Lung (tissue), 12 donors: Measurements from ENCODE around the gene SLC7A4. TPM values are rescaled to one million over a fixed set of nuclear protein-coding genes. Genes with fewer than 3 reads are reported as not detected.

ENCODE experiments used
- ATAC-seq: fragments of 200-7000 bp; cut with Tn5 transposase; one replicate; pipeline ENCODE4 v1.9.1; 2020; ENCODE audit warnings: moderate number of reproducible peaks; ENCODE audit not compliant: insufficient read depth, low FRiP score
- DNase-seq, 3 donors: peaks; one replicate each; pipeline ENCODE4 v3.0.0-alpha.2; 2013 to 2017
- H3K27ac ChIP-seq, 2 donors: one replicate each; pipeline ENCODE4 v1.5.1; 2013; ENCODE audit warnings: mild to moderate bottlenecking in 2 of 2, moderate library complexity in 2 of 2, control low read depth in 1 of 2, inconsistent platforms in 1 of 2, low read depth in 1 of 2, low read length in 1 of 2
- H3K27me3 ChIP-seq, 3 donors: one replicate each; pipeline ENCODE4 v1.5.1; 2013; ENCODE audit warnings: low read length in 2 of 3; ENCODE audit not compliant: control insufficient read depth in 3 of 3, insufficient read depth in 3 of 3
- H3K36me3 ChIP-seq, 4 donors: one replicate each; pipeline ENCODE4 v1.5.1; 2013; ENCODE audit warnings: low read length in 4 of 4, mild to moderate bottlenecking in 1 of 4, moderate library complexity in 1 of 4; ENCODE audit not compliant: control insufficient read depth in 4 of 4, insufficient read depth in 4 of 4
- H3K4me1 ChIP-seq, 5 donors: one replicate each; pipeline ENCODE4 v1.5.1; 2013; ENCODE audit warnings: low read length in 5 of 5, mild to moderate bottlenecking in 2 of 5, moderate library complexity in 1 of 5; ENCODE audit not compliant: control insufficient read depth in 5 of 5, insufficient read depth in 5 of 5
- H3K4me3 ChIP-seq: one replicate; pipeline ENCODE4 v1.5.1; 2013; ENCODE audit warnings: mild to moderate bottlenecking, control low read depth, moderate library complexity
- H3K9ac ChIP-seq, 2 donors: one replicate each; pipeline ENCODE4 v1.5.1; 2013; ENCODE audit warnings: low read length in 2 of 2, control low read depth in 1 of 2; ENCODE audit not compliant: insufficient read depth in 1 of 2
- H3K9me3 ChIP-seq, 4 donors: one replicate each; pipeline ENCODE4 v1.5.1; 2013; ENCODE audit warnings: low read length in 3 of 4, mild to moderate bottlenecking in 1 of 4, moderate library complexity in 1 of 4; ENCODE audit not compliant: control insufficient read depth in 4 of 4, insufficient read depth in 3 of 4
- WGBS, 2 donors: extraction: QIAGEN DNeasy Blood & Tissue Kit; methylation state at CpG; one replicate each; pipeline ENCODE4 v1.1.7; 2013; 5-methylcytosine and 5-hydroxymethylcytosine counted together
- polyA plus RNA-seq, 2 donors: library from polyadenylated mRNA; stranded (reverse); fragments of 200-250 nt; gene quantifications; one replicate each; pipeline ENCODE4 v1.2.1, GENCODE V29; 2013
- total RNA-seq, 2 donors: library from RNA; depleted of rRNA in 1 of 2; stranded (reverse); fragments of >200 nt in 1 of 2; gene quantifications; one replicate each; pipeline ENCODE4 v1.2.1, GENCODE V29; 2014 to 2021
- TF ChIP-seq, protein P1 (sequence below): IDR thresholded peaks from 2 replicates; pipeline ENCODE4 v1.5.1; 2012; ENCODE audit warnings: mild to moderate bottlenecking; ENCODE audit errors: control extremely low read depth, extremely low read depth
- donor health status: control.
- donor health status: control.
- donor health status: Bipolar disorder and iron deficiency.
- donor health status: healthy.
- donor health status: DM: yes; HTN: yes; CAD: no.

The SLC7A4 gene
- total and polyA plus RNA-seq, 4 donors = 0.18 to 1.1 (median 0.80) TPM

DNA sequence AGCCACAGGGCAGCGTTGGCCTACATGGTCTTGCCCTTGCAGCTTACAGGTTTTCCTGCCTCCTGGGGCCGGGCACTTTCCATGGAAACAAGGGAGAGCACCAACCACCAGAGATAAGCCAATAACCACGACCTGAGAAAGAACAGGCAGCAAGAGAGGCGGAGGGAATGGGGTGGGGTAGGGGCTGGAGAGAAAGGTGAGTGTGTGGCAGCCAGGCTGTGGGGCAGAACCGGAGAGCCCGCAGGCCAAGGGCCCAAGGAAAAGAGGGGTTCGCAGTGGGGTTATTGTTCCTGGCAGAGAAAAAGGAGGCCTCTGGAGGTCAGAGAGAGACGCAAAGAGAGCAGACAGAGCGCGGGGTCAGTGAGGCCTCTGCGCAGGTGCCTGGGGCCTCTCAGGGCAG is 46.6 kb upstream of the SLC7A4 start:
- H3K4me3 ChIP-seq = no peak overlapping the region
- DNase-seq = no peak

DNA sequence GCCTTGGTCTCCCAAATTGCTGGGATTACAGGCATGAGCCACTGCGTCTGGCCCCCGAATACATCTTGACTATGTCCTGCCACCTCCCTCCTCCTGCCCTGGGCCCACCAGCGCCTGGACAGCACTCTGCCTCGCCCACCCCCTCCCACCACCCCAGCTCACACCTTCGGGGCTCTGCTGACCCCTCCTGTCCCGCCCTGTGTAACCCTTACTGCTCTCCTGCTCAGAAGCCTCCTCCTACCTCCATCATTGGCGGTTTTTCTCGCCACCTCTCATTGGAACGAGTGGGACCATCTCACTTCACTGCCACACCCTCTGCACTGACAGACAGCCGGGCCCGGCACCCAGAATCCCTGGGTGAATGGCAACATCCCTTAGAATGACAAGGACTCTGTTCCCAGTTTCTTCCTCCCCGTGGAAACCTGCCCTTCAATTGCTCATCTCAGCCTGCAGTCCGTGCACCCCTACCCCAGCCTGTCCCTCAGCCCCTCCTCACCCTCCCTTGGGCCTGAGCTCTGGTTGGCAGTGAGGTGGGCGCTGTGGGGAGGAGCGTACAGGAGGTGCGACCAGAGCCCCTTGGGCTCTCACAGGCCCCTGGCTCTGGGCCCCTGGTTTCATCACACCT is 45.6 kb upstream of the SLC7A4 start:
- ATAC-seq (no peak), DNase-seq (no peak)
- H3K4me1 ChIP-seq = no peaks in the 10 kb centered on the region
- TF ChIP-seq, protein P1, sequence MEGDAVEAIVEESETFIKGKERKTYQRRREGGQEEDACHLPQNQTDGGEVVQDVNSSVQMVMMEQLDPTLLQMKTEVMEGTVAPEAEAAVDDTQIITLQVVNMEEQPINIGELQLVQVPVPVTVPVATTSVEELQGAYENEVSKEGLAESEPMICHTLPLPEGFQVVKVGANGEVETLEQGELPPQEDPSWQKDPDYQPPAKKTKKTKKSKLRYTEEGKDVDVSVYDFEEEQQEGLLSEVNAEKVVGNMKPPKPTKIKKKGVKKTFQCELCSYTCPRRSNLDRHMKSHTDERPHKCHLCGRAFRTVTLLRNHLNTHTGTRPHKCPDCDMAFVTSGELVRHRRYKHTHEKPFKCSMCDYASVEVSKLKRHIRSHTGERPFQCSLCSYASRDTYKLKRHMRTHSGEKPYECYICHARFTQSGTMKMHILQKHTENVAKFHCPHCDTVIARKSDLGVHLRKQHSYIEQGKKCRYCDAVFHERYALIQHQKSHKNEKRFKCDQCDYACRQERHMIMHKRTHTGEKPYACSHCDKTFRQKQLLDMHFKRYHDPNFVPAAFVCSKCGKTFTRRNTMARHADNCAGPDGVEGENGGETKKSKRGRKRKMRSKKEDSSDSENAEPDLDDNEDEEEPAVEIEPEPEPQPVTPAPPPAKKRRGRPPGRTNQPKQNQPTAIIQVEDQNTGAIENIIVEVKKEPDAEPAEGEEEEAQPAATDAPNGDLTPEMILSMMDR = no peak
- H3K27me3 ChIP-seq = no peaks in the 10 kb centered on the region
- H3K36me3 ChIP-seq = no peaks in the 10 kb centered on the region
- no peaks in the 10 kb centered on the region for H3K9me3 ChIP-seq
- H3K4me3 ChIP-seq = no peak overlapping the region
- H3K27ac ChIP-seq = no peak overlapping the region
- H3K9ac ChIP-seq = no peak overlapping the region
- 74 to 89% methylated on average over 16 of the region's 16 CpGs for WGBS, 2 donors

More for the DNA sequence above, 46.6 kb upstream of the SLC7A4 start:
- H3K4me1 ChIP-seq = no peaks in the 10 kb centered on the region
- ATAC-seq = no peak
- no peaks in the 10 kb centered on the region for H3K27me3 ChIP-seq
- no peaks in the 10 kb centered on the region for H3K9me3 ChIP-seq
- no peaks in the 10 kb centered on the region for H3K36me3 ChIP-seq
- WGBS, 2 donors = 84 to 91% methylated on average over 11 of the region's 11 CpGs
- H3K27ac ChIP-seq = no peak overlapping the region
- no peak overlapping the region for H3K9ac ChIP-seq
- TF ChIP-seq, protein P1 = no peak

DNA sequence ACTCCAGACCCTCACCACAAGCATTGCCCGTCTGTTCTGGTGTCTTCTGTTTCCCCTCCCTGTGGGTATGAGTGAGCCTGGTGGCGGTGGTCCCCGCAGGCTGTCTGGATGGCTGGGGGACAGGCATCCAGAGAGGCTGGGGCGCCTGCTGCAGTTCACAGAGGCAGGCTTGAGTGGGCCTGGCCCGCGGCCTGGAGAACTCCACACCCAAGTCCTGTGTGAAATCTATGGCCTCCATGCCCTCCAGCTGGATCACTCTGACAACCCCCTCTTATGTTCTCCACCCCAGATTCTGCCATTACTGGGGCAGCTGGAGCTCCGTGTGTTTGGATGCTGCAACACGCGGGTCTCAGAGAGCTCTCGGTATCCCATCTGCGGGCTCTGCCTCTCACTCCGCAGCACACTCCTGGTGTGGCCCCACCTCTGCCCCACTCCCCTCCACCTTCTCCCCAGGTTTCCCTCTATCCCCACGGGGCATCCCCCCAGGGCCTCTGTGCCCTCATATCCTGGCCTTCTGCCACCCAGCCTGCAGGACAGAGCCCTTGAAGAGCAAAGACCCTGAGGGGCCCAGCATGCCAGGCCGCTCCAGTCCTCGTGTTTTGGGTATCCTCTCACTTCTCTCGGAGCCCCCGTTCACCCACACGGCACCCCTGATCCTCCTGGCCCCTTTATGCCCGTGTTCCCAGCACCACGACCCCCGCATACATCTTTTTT is 44.7 kb upstream of the SLC7A4 start:
- Histone ChIP-seq H3K4me3 (no peak overlapping the region), H3K9me3 (no peaks in the 10 kb centered on the region), H3K9ac (no peak overlapping the region), H3K27ac (no peak overlapping the region), H3K27me3 (no peaks in the 10 kb centered on the region), H3K36me3 (no peaks in the 10 kb centered on the region), H3K4me1 (no peaks in the 10 kb centered on the region)
- TF ChIP-seq, protein P1 = no peak
- no peak for DNase-seq
- WGBS, 2 donors = 82 to 91% methylated on average over 20 to 21 of the region's 21 CpGs
- ATAC-seq = no peak
